Skeletal muscle satellite cell (primary cell): Measurements from ENCODE around the gene AKAP13.

Experiments
- H3K27me3 ChIP-seq: 2 replicates; pipeline ENCODE4 v1.7.0; 2013; ENCODE audit warnings: low read length; ENCODE audit not compliant: control insufficient read depth, insufficient read depth
- H3K36me3 ChIP-seq: 2 replicates; pipeline ENCODE4 v1.7.0; 2013; ENCODE audit warnings: mild to moderate bottlenecking, control low read depth, low read length; ENCODE audit not compliant: insufficient read depth
- H3K4me1 ChIP-seq: 2 replicates; pipeline ENCODE4 v1.7.0; 2013; ENCODE audit warnings: low read length; ENCODE audit not compliant: control insufficient read depth, insufficient read depth
- H3K4me2 ChIP-seq: 2 replicates; pipeline ENCODE4 v1.7.0; 2013; ENCODE audit warnings: mild to moderate bottlenecking, low read length
- H3K4me3 ChIP-seq: 2 replicates; pipeline ENCODE4 v1.7.0; 2013; ENCODE audit warnings: low read length
- H3K9ac ChIP-seq: 2 replicates; pipeline ENCODE4 v1.7.0; 2013; ENCODE audit warnings: mild to moderate bottlenecking, low read depth, low read length, moderate library complexity
- H3K9me3 ChIP-seq: replicated peaks from 2 replicates; pipeline ENCODE4 v1.7.0; 2013; ENCODE audit warnings: mild to moderate bottlenecking, control low read depth, low read length

Gene AKAP13

GRCh38 chr15:85753791-85754452, 373.5 kb downstream of the AKAP13 start:
- peaks cover 16% of the 10 kb centered on the region for H3K4me1 ChIP-seq
- no peak overlapping the region for H3K4me2 ChIP-seq
- no peak overlapping the region for H3K4me3 ChIP-seq
- no peaks in the 10 kb centered on the region for H3K27me3 ChIP-seq
- no peak overlapping the region for H3K9ac ChIP-seq
- peaks cover 5% of the 10 kb centered on the region for H3K36me3 ChIP-seq
- H3K9me3 ChIP-seq = no peaks in the 10 kb centered on the region

GRCh38 chr15:85754989-85755388, 374.6 kb downstream of the AKAP13 start:
- Histone ChIP-seq H3K4me2 (no peak overlapping the region), H3K4me3 (no peak overlapping the region), H3K27me3 (no peaks in the 10 kb centered on the region), H3K9ac (no peak overlapping the region), H3K9me3 (no peaks in the 10 kb centered on the region), H3K4me1 (peaks cover 6% of the 10 kb centered on the region), H3K36me3 (peaks cover 5% of the 10 kb centered on the region)

GRCh38 chr15:85755471-85755870, 375.1 kb downstream of the AKAP13 start:
- H3K4me3 ChIP-seq = no peak overlapping the region
- peaks cover 3% of the 10 kb centered on the region for H3K4me1 ChIP-seq
- no peak overlapping the region for H3K9ac ChIP-seq

GRCh38 chr15:85755942-85756341, 375.5 kb downstream of the AKAP13 start:
- Histone ChIP-seq H3K4me1 (no peaks in the 10 kb centered on the region), H3K4me3 (no peak overlapping the region), H3K4me2 (no peak overlapping the region), H3K9me3 (no peaks in the 10 kb centered on the region), H3K27me3 (no peaks in the 10 kb centered on the region), H3K36me3 (peaks cover 5% of the 10 kb centered on the region), H3K9ac (no peak overlapping the region)

More at GRCh38 chr15:85755471-85755870, 375.1 kb downstream of the AKAP13 start:
- Histone ChIP-seq H3K36me3 (peaks cover 5% of the 10 kb centered on the region), H3K9me3 (no peaks in the 10 kb centered on the region), H3K4me2 (no peak overlapping the region), H3K27me3 (no peaks in the 10 kb centered on the region)

DNA sequence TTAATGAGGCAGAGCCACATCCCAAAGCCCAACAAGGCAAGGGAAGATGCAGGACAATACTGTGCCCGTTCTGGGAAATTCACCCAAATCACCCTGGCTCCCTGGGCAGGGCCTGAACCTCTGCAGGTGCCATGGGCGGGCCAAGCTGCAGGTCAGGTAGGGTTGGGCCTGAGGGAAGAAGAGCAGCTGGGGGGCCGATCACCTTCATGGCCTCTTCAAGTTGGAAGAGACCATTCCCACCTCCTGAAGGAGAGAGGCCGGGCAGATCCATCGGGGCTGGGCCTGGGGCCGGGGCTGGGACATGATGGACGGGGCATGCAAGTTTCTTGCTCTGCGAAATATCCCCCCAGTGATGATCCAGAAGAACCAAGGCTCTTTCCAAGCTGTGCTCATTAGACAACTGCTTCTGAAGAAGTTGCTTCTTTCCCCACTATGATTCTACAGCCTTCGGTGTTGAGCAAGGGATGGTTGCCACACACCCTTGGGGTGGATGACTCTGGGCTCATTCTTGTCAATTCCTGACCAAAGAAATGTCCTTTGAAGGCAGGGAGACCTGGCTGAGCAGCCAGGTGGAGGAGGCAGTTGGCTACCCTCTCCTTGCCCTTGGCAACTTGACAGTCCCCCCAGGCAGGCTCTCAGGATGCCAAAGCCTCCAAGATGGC, 376.1 kb downstream of the AKAP13 start:
- peaks cover 5% of the 10 kb centered on the region for H3K36me3 ChIP-seq

DNA sequence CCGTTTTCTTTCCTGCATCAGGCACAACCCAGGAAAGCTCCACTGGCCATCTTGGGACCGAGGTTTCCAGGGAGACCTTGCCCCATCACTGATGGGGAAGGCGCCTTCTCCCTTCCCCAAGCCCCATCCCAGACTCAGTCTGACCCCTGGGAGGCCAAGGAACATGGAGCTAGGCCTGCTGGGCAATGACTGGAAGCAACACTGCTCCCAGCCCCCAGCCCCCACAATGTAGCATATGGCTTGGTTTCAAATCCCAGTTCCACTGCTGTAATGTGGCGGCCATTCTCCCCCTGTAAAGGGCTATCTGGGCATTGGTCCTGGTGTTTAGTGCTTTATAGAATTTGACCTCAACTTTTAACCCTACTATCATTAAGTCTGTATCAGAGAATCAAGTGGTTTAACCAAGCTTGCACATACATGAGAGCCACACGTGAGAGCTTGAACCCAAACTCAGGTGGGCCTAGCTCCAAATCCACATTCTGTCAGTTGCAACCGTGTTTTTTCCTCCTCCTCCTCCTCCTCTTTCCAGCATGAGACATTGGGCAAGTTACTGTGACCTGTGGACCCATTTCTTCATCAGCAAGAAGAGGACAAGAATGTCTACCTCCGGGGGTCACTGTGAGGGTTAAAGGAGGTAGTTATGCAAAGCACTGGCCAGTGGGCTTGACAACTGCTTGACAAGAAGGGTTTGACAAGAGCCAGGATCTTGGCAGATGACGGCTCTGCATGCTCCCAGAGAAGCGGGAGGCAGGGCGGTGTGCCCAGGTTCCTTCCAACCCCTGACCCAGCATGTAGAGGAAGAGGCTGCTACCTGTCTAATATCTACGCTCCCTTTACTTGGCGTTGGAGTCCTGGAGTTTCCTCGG, 376.9 kb downstream of the AKAP13 start:
- Histone ChIP-seq H3K4me3 (no peak overlapping the region), H3K4me1 (no peaks in the 10 kb centered on the region), H3K9ac (no peak overlapping the region), H3K36me3 (peaks cover 5% of the 10 kb centered on the region), H3K4me2 (no peak overlapping the region), H3K9me3 (no peaks in the 10 kb centered on the region), H3K27me3 (no peaks in the 10 kb centered on the region)

More for the DNA sequence above, 376.1 kb downstream of the AKAP13 start:
- Histone ChIP-seq H3K9me3 (no peaks in the 10 kb centered on the region), H3K4me3 (no peak overlapping the region), H3K4me1 (no peaks in the 10 kb centered on the region), H3K4me2 (no peak overlapping the region), H3K9ac (no peak overlapping the region), H3K27me3 (no peaks in the 10 kb centered on the region)

DNA sequence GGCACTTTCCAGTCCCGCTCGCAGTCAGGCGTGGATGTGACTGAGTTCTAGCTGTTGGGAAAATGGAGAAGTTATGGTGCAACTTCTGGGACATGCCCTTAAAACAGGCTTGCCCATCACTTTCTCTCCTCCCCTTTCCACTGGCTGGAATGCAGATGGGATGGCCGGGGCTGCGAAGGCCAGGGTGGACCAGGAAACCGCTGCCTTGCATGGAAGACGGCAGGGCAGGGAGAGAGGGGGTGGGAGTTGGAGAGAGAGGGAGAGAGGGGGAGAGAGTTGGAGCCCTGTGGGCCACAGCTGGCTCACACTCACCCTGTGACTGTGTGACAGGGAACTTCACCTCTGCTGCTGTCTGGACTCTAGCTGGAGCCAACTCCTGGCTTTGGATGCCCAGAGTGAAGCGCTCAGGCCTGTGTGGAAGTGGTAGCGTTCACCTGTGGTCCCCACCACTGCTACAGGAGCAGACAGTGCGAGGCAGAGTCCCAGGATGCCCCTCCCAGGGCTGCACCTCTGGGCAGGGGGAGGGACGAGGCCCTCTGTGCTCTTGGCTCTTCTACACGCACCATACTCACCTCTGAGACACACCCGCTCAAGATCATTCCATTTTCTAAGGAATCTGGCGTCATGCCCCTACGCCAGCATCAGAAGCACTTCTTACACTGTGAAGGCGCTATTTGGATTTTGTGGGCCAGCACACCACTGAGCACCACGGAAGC, 377.7 kb downstream of the AKAP13 start:
- H3K36me3 ChIP-seq = peaks cover 5% of the 10 kb centered on the region
- no peak overlapping the region for H3K4me2 ChIP-seq
- H3K9me3 ChIP-seq = no peaks in the 10 kb centered on the region
- peaks cover 7% of the 10 kb centered on the region for H3K4me1 ChIP-seq
- no peaks in the 10 kb centered on the region for H3K27me3 ChIP-seq
- H3K9ac ChIP-seq = no peak overlapping the region
- no peak overlapping the region for H3K4me3 ChIP-seq

- H3K4me2 ChIP-seq = no peak overlapping the region
- peaks cover 12% of the 10 kb centered on the region for H3K4me1 ChIP-seq
- no peak overlapping the region for H3K4me3 ChIP-seq
- no peak overlapping the region for H3K9ac ChIP-seq
- H3K27me3 ChIP-seq = no peaks in the 10 kb centered on the region
- H3K9me3 ChIP-seq = no peaks in the 10 kb centered on the region
- peaks cover 5% of the 10 kb centered on the region for H3K36me3 ChIP-seq
Measured at GRCh38 chr15:85758655-85758978, 378.2 kb downstream of the AKAP13 start.

DNA sequence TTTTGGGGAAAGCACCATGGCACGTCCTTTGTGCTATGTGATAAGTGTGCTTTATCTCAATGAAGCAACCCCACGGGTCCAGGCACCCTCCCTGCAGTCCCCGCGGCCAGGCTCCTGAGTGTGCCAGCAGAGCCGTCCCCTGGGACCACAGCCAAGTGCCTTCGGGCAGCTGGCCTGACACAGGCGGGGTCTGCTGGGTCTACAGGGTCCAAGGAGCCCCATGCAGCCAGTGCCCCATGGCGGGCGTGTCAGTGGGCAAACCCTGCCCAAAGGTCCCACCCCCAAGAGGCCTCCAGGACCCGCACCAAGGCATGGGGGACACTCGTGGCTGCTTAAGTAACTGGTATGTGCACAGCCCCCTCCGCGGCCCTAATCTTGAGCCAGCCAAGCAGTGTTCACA, 379.0 kb downstream of the AKAP13 start:
- no peaks in the 10 kb centered on the region for H3K9me3 ChIP-seq
- peaks cover 5% of the 10 kb centered on the region for H3K36me3 ChIP-seq
- H3K4me3 ChIP-seq = no peak overlapping the region
- no peak overlapping the region for H3K4me2 ChIP-seq
- H3K27me3 ChIP-seq = no peaks in the 10 kb centered on the region
- no peak overlapping the region for H3K9ac ChIP-seq
- H3K4me1 ChIP-seq = peaks cover 15% of the 10 kb centered on the region

DNA sequence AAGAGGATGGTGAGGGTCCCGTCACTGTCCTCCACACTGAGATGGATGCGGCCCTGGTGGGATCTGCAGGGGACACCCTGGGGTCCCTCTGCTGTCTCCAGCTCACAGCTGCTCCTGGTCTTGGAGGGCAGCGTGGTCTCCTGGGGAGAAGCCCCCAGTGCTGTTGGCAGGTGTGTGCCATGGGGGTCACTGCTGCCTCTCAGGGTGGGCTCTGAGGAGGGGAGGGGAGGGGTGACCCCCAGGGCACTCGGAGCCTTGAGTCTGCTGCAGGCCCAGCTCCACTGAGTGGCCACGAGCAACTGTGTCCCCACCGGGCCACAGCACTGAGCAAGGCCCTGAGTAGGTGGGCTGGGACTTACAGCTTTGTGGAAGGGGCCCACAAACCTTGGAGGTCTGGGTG, 379.6 kb downstream of the AKAP13 start:
- Histone ChIP-seq H3K4me3 (no peak overlapping the region), H3K27me3 (no peaks in the 10 kb centered on the region), H3K4me2 (no peak overlapping the region), H3K9ac (no peak overlapping the region), H3K36me3 (peaks cover 5% of the 10 kb centered on the region), H3K9me3 (no peaks in the 10 kb centered on the region), H3K4me1 (peaks cover 21% of the 10 kb centered on the region)
